HG03060 (cell line): Measurements from ENCODE around the gene STRIP2.
"Not testable (repeated sequence)": the region's sequence is repeated elsewhere in the genome, so short reads cannot be mapped to it uniquely, and the experiment has no call there.

Experiments used
- ATAC-seq: cut with Tn5 transposase; IDR thresholded peaks from one replicate; pipeline ENCODE4 v1.9.1; 2021; ENCODE audit warnings: low read depth, moderate number of reproducible peaks; ENCODE audit not compliant: unreplicated experiment

The STRIP2 gene

GRCh38 chr7:129450295-129450694, 16.1 kb downstream of the STRIP2 start:
- ATAC-seq, result no peak

- no peak for ATAC-seq
These were observed 18.5 kb downstream of the STRIP2 start for GRCh38 chr7:129452589-129453231.

- no peak for ATAC-seq
These were observed 19.4 kb downstream of the STRIP2 start for GRCh38 chr7:129453510-129454248.

GRCh38 chr7:129454249-129454551, 20.0 kb downstream of the STRIP2 start:
- ATAC-seq, result no peak

GRCh38 chr7:129456421-129456820, 22.2 kb downstream of the STRIP2 start:
- ATAC-seq, result no peak

- no peak for ATAC-seq
These were observed 22.9 kb downstream of the STRIP2 start for GRCh38 chr7:129457101-129457500.

- ATAC-seq, result no peak
These were observed 23.9 kb downstream of the STRIP2 start for GRCh38 chr7:129458171-129458570.

GRCh38 chr7:129461809-129462208, 27.6 kb downstream of the STRIP2 start:
- no peak for ATAC-seq

- no peak for ATAC-seq
These were observed 28.2 kb downstream of the STRIP2 start for GRCh38 chr7:129462420-129462819.

- no peak for ATAC-seq
These were observed 30.0 kb downstream of the STRIP2 start for GRCh38 chr7:129464194-129464593.

- ATAC-seq, result no peak
These were observed 30.8 kb downstream of the STRIP2 start for GRCh38 chr7:129465080-129465479.

- no peak for ATAC-seq
These were observed 32.6 kb downstream of the STRIP2 start for GRCh38 chr7:129466796-129467195.

GRCh38 chr7:129468087-129468486, 33.9 kb downstream of the STRIP2 start:
- no peak for ATAC-seq

- no peak for ATAC-seq
These were observed 34.3 kb downstream of the STRIP2 start for GRCh38 chr7:129468547-129468946.

GRCh38 chr7:129469930-129470329, 35.7 kb downstream of the STRIP2 start:
- ATAC-seq, result no peak

- ATAC-seq, result no peak
These were observed 36.2 kb downstream of the STRIP2 start for GRCh38 chr7:129470411-129470810.

- ATAC-seq, result no peak
These were observed 37.2 kb downstream of the STRIP2 start for GRCh38 chr7:129471402-129471827.

GRCh38 chr7:129475931-129476330, 41.7 kb downstream of the STRIP2 start:
- ATAC-seq, result not testable (repeated sequence)

- ATAC-seq, result not testable (repeated sequence)
These were observed 42.2 kb downstream of the STRIP2 start for GRCh38 chr7:129476398-129476797.

GRCh38 chr7:129479831-129480230, 45.6 kb downstream of the STRIP2 start:
- no peak for ATAC-seq

- ATAC-seq, result no peak
These were observed 46.6 kb downstream of the STRIP2 start for GRCh38 chr7:129480674-129481363.

- not testable (repeated sequence) for ATAC-seq
These were observed 47.1 kb downstream of the STRIP2 start for GRCh38 chr7:129481376-129481775.
